ENCODE measurements around the gene ANTXR2.
"Not testable (repeated sequence)": the region's sequence is repeated elsewhere in the genome, so short reads cannot be mapped to it uniquely, and the experiment has no call there.

Gene ANTXR2

GRCh38 chr4:79913581-79913980 lies 159.4 kb downstream of the ANTXR2 start:
- no peak for DNase-seq (ENCODE audit: low spot score)

GRCh38 chr4:79907001-79907400 lies 166.0 kb downstream of the ANTXR2 start:
- DNase-seq (ENCODE audit: low spot score): no peak

- no peak for DNase-seq (ENCODE audit: low spot score)
These were observed 166.7 kb downstream of the ANTXR2 start for GRCh38 chr4:79906303-79906702.

GRCh38 chr4:79905212-79905611 lies 167.8 kb downstream of the ANTXR2 start:
- no peak for DNase-seq (ENCODE audit: low spot score)

- DNase-seq (ENCODE audit: low spot score): no peak
These were observed 168.7 kb downstream of the ANTXR2 start for GRCh38 chr4:79904331-79904730.

- DNase-seq (ENCODE audit: low spot score): no peak
These were observed 172.8 kb downstream of the ANTXR2 start for GRCh38 chr4:79900182-79900581.

GRCh38 chr4:79899481-79899880 lies 173.5 kb downstream of the ANTXR2 start:
- DNase-seq (ENCODE audit: low spot score): no peak

- no peak for DNase-seq (ENCODE audit: low spot score)
These were observed 175.0 kb downstream of the ANTXR2 start for GRCh38 chr4:79898055-79898454.

GRCh38 chr4:79897174-79897573 lies 175.9 kb downstream of the ANTXR2 start:
- DNase-seq (ENCODE audit: low spot score): no peak

- no peak for DNase-seq (ENCODE audit: low spot score)
These were observed 179.6 kb downstream of the ANTXR2 start for GRCh38 chr4:79893456-79893855.

GRCh38 chr4:79889026-79889425 lies 184.0 kb downstream of the ANTXR2 start:
- DNase-seq (ENCODE audit: low spot score): not testable (repeated sequence)

GRCh38 chr4:79886557-79886956 lies 186.5 kb downstream of the ANTXR2 start:
- no peak for DNase-seq (ENCODE audit: low spot score)

GRCh38 chr4:79886021-79886420 lies 187.0 kb downstream of the ANTXR2 start:
- no peak for DNase-seq (ENCODE audit: low spot score)

GRCh38 chr4:79883290-79883689 lies 189.7 kb downstream of the ANTXR2 start:
- DNase-seq (ENCODE audit: low spot score): no peak

GRCh38 chr4:79882806-79883205 lies 190.2 kb downstream of the ANTXR2 start:
- no peak for DNase-seq (ENCODE audit: low spot score)

GRCh38 chr4:79881407-79881806 lies 191.6 kb downstream of the ANTXR2 start:
- no peak for DNase-seq (ENCODE audit: low spot score)

- DNase-seq (ENCODE audit: low spot score): no peak
These were observed 195.5 kb downstream of the ANTXR2 start for GRCh38 chr4:79877511-79877910.

- DNase-seq (ENCODE audit: low spot score): no peak
These were observed 197.6 kb downstream of the ANTXR2 start for GRCh38 chr4:79875344-79875899.

GRCh38 chr4:79874197-79874596 lies 198.8 kb downstream of the ANTXR2 start:
- DNase-seq (ENCODE audit: low spot score): no peak

GRCh38 chr4:79872738-79873137 lies 200.3 kb downstream of the ANTXR2 start:
- no peak for DNase-seq (ENCODE audit: low spot score)

GRCh38 chr4:79871961-79872360 lies 201.1 kb downstream of the ANTXR2 start:
- no peak for DNase-seq (ENCODE audit: low spot score)

- DNase-seq (ENCODE audit: low spot score): no peak
These were observed 203.3 kb downstream of the ANTXR2 start for GRCh38 chr4:79869597-79870237.

GRCh38 chr4:79865201-79865597 lies 207.8 kb downstream of the ANTXR2 start:
- no peak for DNase-seq (ENCODE audit: low spot score)

GRCh38 chr4:79864500-79865200 lies 208.4 kb downstream of the ANTXR2 start:
- no peak for DNase-seq (ENCODE audit: low spot score)

Data from COLO829 (cell line).